Osteocyte (in vitro differentiated cells): Measurements from ENCODE around the gene NGB. TPM values are rescaled to one million over a fixed set of nuclear protein-coding genes. Genes with fewer than 3 reads are reported as not detected.

Experiments
- DNase-seq: peaks from one replicate; pipeline ENCODE4 v3.0.0; 2021; ENCODE audit warnings: mixed read lengths; ENCODE audit not compliant: unreplicated experiment; ENCODE audit errors: extremely low spot score
- H3K27ac Mint-ChIP-seq: one replicate; pipeline ENCODE4 v1.8.0; 2021; ENCODE audit warnings: mild to moderate bottlenecking, mixed read lengths; ENCODE audit not compliant: unreplicated experiment
- H3K27me3 Mint-ChIP-seq: one replicate; pipeline ENCODE4 v1.8.0; 2021; ENCODE audit warnings: mixed read lengths; ENCODE audit not compliant: unreplicated experiment
- H3K36me3 Mint-ChIP-seq: one replicate; pipeline ENCODE4 v1.8.0; 2021; ENCODE audit warnings: mixed read lengths; ENCODE audit not compliant: unreplicated experiment
- H3K4me1 Mint-ChIP-seq: one replicate; pipeline ENCODE4 v1.8.0; 2021; ENCODE audit warnings: mixed read lengths; ENCODE audit not compliant: unreplicated experiment
- H3K4me3 Mint-ChIP-seq: one replicate; pipeline ENCODE4 v1.8.0; 2021; ENCODE audit warnings: mild to moderate bottlenecking, moderate library complexity, mixed read lengths; ENCODE audit not compliant: unreplicated experiment
- H3K9me3 Mint-ChIP-seq: one replicate; pipeline ENCODE4 v1.8.0; 2021; ENCODE audit warnings: mixed read lengths; ENCODE audit not compliant: unreplicated experiment
- CTCF ChIP-seq: fragments of 200-600 bp; sonication (generic); IDR thresholded peaks from 2 replicates; pipeline ENCODE4 v1.5.0; 2021; ENCODE audit warnings: antibody characterized with exemption, mild to moderate bottlenecking, moderate library complexity
- microRNA-seq: library from miRNA; unstranded; fragments of <30 nt; microRNA quantifications from one replicate; pipeline ENCODE4 v1.1.0, GENCODE V29; 2020; ENCODE audit not compliant: unreplicated experiment
- total RNA-seq: library from RNA; stranded (reverse); gene quantifications from 2 replicates; pipeline ENCODE4 v1.2.1, GENCODE V29; 2021

NGB gene
- total RNA-seq, 1 donor from 2014 or later, result not detected

DNA sequence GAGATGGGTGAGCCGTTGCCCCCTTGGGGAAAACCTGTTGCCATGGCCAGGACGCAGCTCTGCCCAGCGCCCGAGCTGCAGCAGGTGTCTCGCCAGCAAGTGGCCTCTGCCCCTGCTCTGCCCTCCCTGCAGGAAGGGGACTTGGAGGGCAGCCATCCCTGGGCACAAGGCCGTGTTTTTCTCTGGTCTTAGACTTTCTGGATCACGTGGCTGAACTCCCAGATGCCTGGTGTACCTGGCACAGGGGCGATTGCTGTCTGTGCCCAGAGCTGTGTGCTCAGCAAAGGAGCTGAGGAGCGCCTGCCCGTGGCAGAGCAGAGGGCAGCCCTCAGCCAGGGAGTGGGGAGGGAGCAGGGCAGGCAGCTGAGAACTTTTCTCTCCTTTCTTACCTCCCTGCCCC is 51.4 kb downstream of the NGB start:
- TF ChIP-seq CTCF, result no peak
- peaks cover 32% of the 10 kb centered on the region for H3K27me3 Mint-ChIP-seq
- DNase-seq, result no peak
- H3K27ac Mint-ChIP-seq, result no peak overlapping the region
- no peaks in the 10 kb centered on the region for H3K36me3 Mint-ChIP-seq
- H3K4me3 Mint-ChIP-seq, result no peak overlapping the region
- H3K4me1 Mint-ChIP-seq, result no peaks in the 10 kb centered on the region
- H3K9me3 Mint-ChIP-seq, result no peaks in the 10 kb centered on the region

DNA sequence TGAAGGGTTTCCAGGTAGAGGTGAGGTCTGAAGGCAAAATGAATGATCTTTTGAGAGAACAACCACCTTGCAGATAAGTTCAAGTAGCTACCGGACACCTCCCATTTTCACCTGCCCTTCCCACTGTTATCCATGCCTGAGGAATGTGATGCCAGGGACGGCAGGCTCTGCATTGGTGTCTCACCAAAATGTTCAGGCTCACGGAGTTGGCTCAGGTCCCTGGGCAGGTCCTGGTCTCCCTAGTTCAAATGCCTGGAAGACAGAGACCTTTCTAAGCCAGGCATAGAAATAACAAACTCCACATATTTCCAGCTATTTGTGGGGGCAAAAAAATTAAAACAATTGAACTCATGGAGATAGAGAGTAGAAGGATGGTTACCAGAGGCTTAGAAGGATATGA is 53.5 kb downstream of the NGB start:
- DNase-seq, result no peak
- no peak for TF ChIP-seq CTCF
- no peaks in the 10 kb centered on the region for H3K4me1 Mint-ChIP-seq
- peaks cover 30% of the 10 kb centered on the region for H3K27me3 Mint-ChIP-seq
- no peak overlapping the region for H3K27ac Mint-ChIP-seq
- no peaks in the 10 kb centered on the region for H3K36me3 Mint-ChIP-seq
- H3K4me3 Mint-ChIP-seq, result no peak overlapping the region
- H3K9me3 Mint-ChIP-seq, result no peaks in the 10 kb centered on the region

Small RNA genes lying within 50 kb of the gene (microRNA-seq; reads per million reads assigned to microRNA genes)
- gene MIR1260A, result not detected

Other genes with a start within 250 kb of the NGB start
- 107 and 120 TPM in 2 replicates for gene IRF2BPL, start 242.5 kb downstream of the NGB start, total RNA-seq
- 12.4 and 12.7 TPM in 2 replicates for gene CIPC, start 172.9 kb downstream of the NGB start, total RNA-seq
- gene ZDHHC22, start 129.4 kb downstream of the NGB start, total RNA-seq, result 0.10 and 0.16 TPM in 2 replicates
- 0.11 and 0.39 TPM in 2 replicates for gene TMEM63C, start 89.4 kb downstream of the NGB start, total RNA-seq
- 29.2 and 32.4 TPM in 2 replicates for gene POMT2, start 49.7 kb upstream of the NGB start, total RNA-seq
- 15.8 and 16.6 TPM in 2 replicates for gene GSTZ1, start 49.8 kb upstream of the NGB start, total RNA-seq
- 10.0 and 10.9 TPM in 2 replicates for gene TMED8, start 105.9 kb upstream of the NGB start, total RNA-seq
- gene SAMD15, start 106.2 kb upstream of the NGB start, total RNA-seq, result 1.9 and 2.2 TPM in 2 replicates
- gene NOXRED1, start 152.3 kb upstream of the NGB start, total RNA-seq, result 0.35 and 0.84 TPM in 2 replicates
- 23.7 and 29.3 TPM in 2 replicates for gene VIPAS39, start 186.4 kb upstream of the NGB start, total RNA-seq
- 115 TPM in 2 replicates for gene AHSA1, start 186.9 kb upstream of the NGB start, total RNA-seq
- gene ISM2, start 227.6 kb upstream of the NGB start, total RNA-seq, result not detected in 2 replicates